SU-DHL-6 (cell line): ENCODE data around the gene DPEP1.

Experiments used
- H2AFZ ChIP-seq: fragments of 200-600 bp; sonication (generic); 2 replicates; pipeline ENCODE4 v1.6.1; 2014; ENCODE audit warnings: low read depth, mild to moderate bottlenecking, moderate library complexity, mixed read lengths, antibody characterized with exemption, low read length; ENCODE audit not compliant: severe bottlenecking
- H3F3A ChIP-seq: fragments of 200-600 bp; shearing (Covaris generic); 2 replicates; pipeline ENCODE4 v1.6.0; 2016; ENCODE audit warnings: antibody characterized with exemption, mild to moderate bottlenecking; ENCODE audit not compliant: insufficient read depth
- H3K27ac ChIP-seq: fragments of 200-600 bp; sonication (generic); 2 replicates; pipeline ENCODE4 v1.5.1; 2016; ENCODE audit warnings: low read depth, mild to moderate bottlenecking, low read length, moderate library complexity, mixed read lengths
- H3K27me3 ChIP-seq: fragments of 200-600 bp; sonication (generic), shearing (Covaris generic); 2 replicates; pipeline ENCODE4 v1.6.0; 2014; ENCODE audit warnings: mild to moderate bottlenecking, low read length
- H3K36me3 ChIP-seq: fragments of 200-600 bp; sonication (generic); 2 replicates; pipeline ENCODE4 v1.6.1; 2014; ENCODE audit warnings: mild to moderate bottlenecking, low read length, mixed read lengths
- H3K4me2 ChIP-seq: fragments of 300-600, 200-600 bp; shearing (Covaris generic), sonication (generic); 2 replicates; pipeline ENCODE4 v1.6.0; 2014; ENCODE audit warnings: low read length, low read depth, mild to moderate bottlenecking; ENCODE audit not compliant: poor library complexity, severe bottlenecking
- H3K4me3 ChIP-seq: fragments of 200-600 bp; sonication (generic); 2 replicates; pipeline ENCODE4 v1.5.1; 2014; ENCODE audit warnings: antibody characterized with exemption, low read length, mild to moderate bottlenecking, mixed read lengths; ENCODE audit not compliant: insufficient read depth, poor library complexity, severe bottlenecking
- H3K79me2 ChIP-seq: fragments of 200-600 bp; sonication (generic); 2 replicates; pipeline ENCODE4 v1.6.1; 2014; ENCODE audit warnings: mild to moderate bottlenecking, low read length, moderate library complexity; ENCODE audit not compliant: insufficient read depth
- H3K9ac ChIP-seq: fragments of 200-600 bp; sonication (generic); 2 replicates; pipeline ENCODE4 v1.7.0; 2014; ENCODE audit warnings: mild to moderate bottlenecking, low read length
- H3K9me2 ChIP-seq: fragments of 200-600 bp; sonication (generic); replicated peaks from 2 replicates; pipeline ENCODE4 v1.6.1; 2014; ENCODE audit warnings: low read length; ENCODE audit not compliant: insufficient read depth
- H3K9me3 ChIP-seq: fragments of 200-600 bp; sonication (generic); 2 replicates; pipeline ENCODE4 v1.6.1; 2014; ENCODE audit warnings: low read length, mixed read lengths; ENCODE audit not compliant: insufficient read depth
- H4K20me1 ChIP-seq: fragments of 200-600 bp; sonication (generic); 2 replicates; pipeline ENCODE4 v1.6.1; 2014; ENCODE audit warnings: low read depth, mild to moderate bottlenecking, antibody characterized with exemption, low read length, moderate library complexity, mixed read lengths
- EZH2phosphoT487 ChIP-seq: fragments of 200-600 bp; sonication (generic), shearing (Covaris generic); conservative IDR thresholded peaks from 2 replicates; pipeline ENCODE4 v1.6.1; 2018; ENCODE audit warnings: mild to moderate bottlenecking, antibody characterized with exemption, low read length, moderate library complexity, mixed read lengths
- TF ChIP-seq, protein P1 (sequence below): fragments of 200-600 bp; sonication (generic); IDR thresholded peaks from one replicate; pipeline ENCODE4 v1.5.1; 2017; ENCODE audit warnings: antibody characterized with exemption, mild to moderate bottlenecking, low read length, moderate library complexity; ENCODE audit not compliant: insufficient read depth, poor library complexity, severe bottlenecking

The DPEP1 gene

GRCh38 chr16:89572485-89573205, 40.8 kb upstream of the DPEP1 start:
- no peaks in the 10 kb centered on the region for H3K36me3 ChIP-seq
- no peak overlapping the region for H3K4me3 ChIP-seq
- H3K4me2 ChIP-seq = no peak overlapping the region
- TF ChIP-seq, protein P1, sequence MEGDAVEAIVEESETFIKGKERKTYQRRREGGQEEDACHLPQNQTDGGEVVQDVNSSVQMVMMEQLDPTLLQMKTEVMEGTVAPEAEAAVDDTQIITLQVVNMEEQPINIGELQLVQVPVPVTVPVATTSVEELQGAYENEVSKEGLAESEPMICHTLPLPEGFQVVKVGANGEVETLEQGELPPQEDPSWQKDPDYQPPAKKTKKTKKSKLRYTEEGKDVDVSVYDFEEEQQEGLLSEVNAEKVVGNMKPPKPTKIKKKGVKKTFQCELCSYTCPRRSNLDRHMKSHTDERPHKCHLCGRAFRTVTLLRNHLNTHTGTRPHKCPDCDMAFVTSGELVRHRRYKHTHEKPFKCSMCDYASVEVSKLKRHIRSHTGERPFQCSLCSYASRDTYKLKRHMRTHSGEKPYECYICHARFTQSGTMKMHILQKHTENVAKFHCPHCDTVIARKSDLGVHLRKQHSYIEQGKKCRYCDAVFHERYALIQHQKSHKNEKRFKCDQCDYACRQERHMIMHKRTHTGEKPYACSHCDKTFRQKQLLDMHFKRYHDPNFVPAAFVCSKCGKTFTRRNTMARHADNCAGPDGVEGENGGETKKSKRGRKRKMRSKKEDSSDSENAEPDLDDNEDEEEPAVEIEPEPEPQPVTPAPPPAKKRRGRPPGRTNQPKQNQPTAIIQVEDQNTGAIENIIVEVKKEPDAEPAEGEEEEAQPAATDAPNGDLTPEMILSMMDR = no peak
- TF ChIP-seq EZH2phosphoT487 = no peak
- no peaks in the 10 kb centered on the region for H3K9me2 ChIP-seq
- no peaks in the 10 kb centered on the region for H3K79me2 ChIP-seq
- H3K27me3 ChIP-seq = no peaks in the 10 kb centered on the region
- H3K9ac ChIP-seq = no peak overlapping the region
- no peaks in the 10 kb centered on the region for H4K20me1 ChIP-seq
- no peaks in the 10 kb centered on the region for H3F3A ChIP-seq
- no peaks in the 10 kb centered on the region for H3K9me3 ChIP-seq
- H3K27ac ChIP-seq = no peak overlapping the region
- H2AFZ ChIP-seq = no peak overlapping the region

DNA sequence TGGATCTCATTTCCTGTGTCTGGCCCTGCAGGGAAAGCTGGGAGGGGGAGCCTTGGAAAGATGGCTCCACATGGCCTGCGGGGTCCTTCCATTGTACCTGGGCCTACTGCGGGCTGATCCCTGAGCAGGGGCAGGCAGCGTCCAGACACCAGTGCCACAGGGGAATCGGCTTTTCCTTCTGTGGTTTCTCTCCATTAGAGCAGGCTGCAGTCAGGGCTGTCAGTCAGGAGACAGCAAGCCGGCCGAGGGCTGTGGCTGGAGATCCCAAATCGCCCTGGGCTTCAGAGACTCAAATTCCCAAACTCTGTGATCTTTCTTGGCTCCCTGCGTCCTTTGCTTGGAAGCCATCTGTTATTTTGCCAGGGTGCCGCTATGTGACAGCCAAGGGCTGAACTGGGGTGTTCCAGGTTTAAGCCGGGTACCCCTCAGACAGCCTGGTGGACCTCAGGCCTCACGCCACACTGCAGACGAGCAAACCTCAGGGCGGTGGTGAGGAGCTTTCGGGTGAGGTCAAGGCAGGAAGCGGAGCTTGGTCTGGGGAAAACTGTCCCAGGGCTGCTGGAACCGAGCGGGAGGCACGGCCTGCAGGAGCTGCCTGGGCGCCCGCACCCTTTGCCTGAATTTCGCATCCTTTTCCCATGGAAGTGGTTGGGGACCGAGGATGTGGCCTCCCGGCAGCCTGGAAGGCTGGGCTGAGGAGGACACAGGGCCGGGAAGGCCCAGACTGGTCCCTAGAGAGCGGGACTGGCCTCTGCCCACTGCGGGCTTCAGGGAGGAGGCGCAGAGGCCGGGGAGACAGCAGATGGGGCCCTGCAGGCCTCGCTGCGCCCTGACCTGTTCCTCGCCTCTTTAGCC, 39.4 kb upstream of the DPEP1 start:
- no peak overlapping the region for H3K4me3 ChIP-seq

DNA sequence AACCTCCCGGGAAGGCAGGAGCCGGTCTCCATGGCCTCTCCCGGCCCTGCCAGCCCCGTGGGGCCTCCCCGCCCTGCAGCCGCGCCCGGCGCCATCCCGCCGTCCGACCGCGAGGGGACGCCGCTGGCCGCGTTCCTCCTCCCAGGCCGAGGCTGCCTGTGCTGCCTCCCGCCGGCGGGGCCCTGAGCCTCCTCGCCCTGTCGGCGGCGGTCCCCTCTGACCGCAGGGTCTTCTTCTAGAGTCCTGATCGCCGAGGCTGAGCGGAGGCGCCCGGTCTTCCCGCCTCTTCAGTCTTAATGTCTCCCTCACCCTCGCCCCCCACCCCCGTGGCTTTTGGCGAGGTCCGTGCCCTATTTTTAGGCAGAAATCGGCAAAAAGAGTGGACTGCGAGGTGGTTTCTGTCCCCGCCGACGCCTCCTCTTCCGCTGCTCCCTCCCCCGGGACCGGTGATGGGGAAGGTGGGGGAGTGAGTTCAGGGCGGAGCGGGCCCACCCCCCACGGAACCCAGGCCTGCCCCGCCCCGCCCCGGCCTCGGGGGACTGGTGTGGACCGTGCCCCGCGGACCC, 38.7 kb upstream of the DPEP1 start:
- Histone ChIP-seq H3K4me2 (peak overlapping the region; percentile 44), H2AFZ (no peak overlapping the region), H3K27ac (no peak overlapping the region), H3K9me2 (no peaks in the 10 kb centered on the region), H3K27me3 (no peaks in the 10 kb centered on the region), H3K79me2 (no peaks in the 10 kb centered on the region), H4K20me1 (no peaks in the 10 kb centered on the region), H3F3A (no peaks in the 10 kb centered on the region), H3K9me3 (no peaks in the 10 kb centered on the region), H3K36me3 (no peaks in the 10 kb centered on the region), H3K9ac (peak overlapping the region; percentile 23; the same call in 1 of the 2 replicates), H3K4me3 (peak overlapping the region; percentile 29)
- 0 out of 2 replicates have a peak, but pooled peaks have one; percentile 53 for TF ChIP-seq EZH2phosphoT487
- TF ChIP-seq, protein P1 = peak; percentile 54

More for the DNA sequence above, 39.4 kb upstream of the DPEP1 start:
- H3K36me3 ChIP-seq = no peaks in the 10 kb centered on the region
- H3K4me2 ChIP-seq = no peak overlapping the region
- H3K9me3 ChIP-seq = no peaks in the 10 kb centered on the region
- H2AFZ ChIP-seq = no peak overlapping the region
- H3F3A ChIP-seq = no peaks in the 10 kb centered on the region
- H3K79me2 ChIP-seq = no peaks in the 10 kb centered on the region
- no peaks in the 10 kb centered on the region for H3K27me3 ChIP-seq
- no peak overlapping the region for H3K27ac ChIP-seq
- no peaks in the 10 kb centered on the region for H3K9me2 ChIP-seq
- no peak for TF ChIP-seq EZH2phosphoT487
- TF ChIP-seq, protein P1 = no peak
- no peak overlapping the region for H3K9ac ChIP-seq
- no peaks in the 10 kb centered on the region for H4K20me1 ChIP-seq
